ENCODE results near the gene HMGXB4.

The HMGXB4 gene

GRCh38 chr22:35257321-35258190 lies at the start of gene HMGXB4:
Gene HMGXB4 (plus strand): TSS chr22:35257493. CDS start chr22:35262391, 4,898 bp downstream.
- peaks cover 25% of the 10 kb centered on the region for H3K36me3 ChIP-seq (ENCODE audit: insufficient read depth, low read length)
- peak within 1 kb of the TSS; percentile 79 for H3K4me2 ChIP-seq (ENCODE audit: insufficient read depth, low read length)
- peaks cover 57% of the 10 kb centered on the region for H3K79me2 ChIP-seq (ENCODE audit: insufficient read depth, low read length)
- peak within 1 kb of the TSS; percentile 86 for H3K27ac ChIP-seq (ENCODE audit: low read length)
- peak within 1 kb of the TSS; percentile 69 to 85 for H3K4me3 ChIP-seq (ENCODE audit: low read depth in 1 of 2, low read length in 2 of 2)
- H3K4me1 ChIP-seq (ENCODE audit: insufficient read depth, low read length): peaks cover 35% of the 10 kb centered on the region
- peaks cover 6% of the 10 kb centered on the region for H4K20me1 ChIP-seq (ENCODE audit: insufficient read depth, low read length)
- DNase-seq (peak; percentile 88), ATAC-seq (ENCODE audit: insufficient read depth, low read depth) (peak; percentile 91)
- H3K9ac ChIP-seq (ENCODE audit: low read depth, low read length): peak within 1 kb of the TSS; percentile 84
- peak within 1 kb of the TSS; percentile 95 for H2AFZ ChIP-seq (ENCODE audit: low read depth, low read length)
- TF ChIP-seq EZH2 (IDR thresholded peaks at IDR 0.05; ENCODE audit: borderline replicate concordance, low read depth, low read length, severe bottlenecking) (no peak), CTCF (IDR thresholded peaks at IDR 0.05; ENCODE audit: borderline replicate concordance, extremely low read depth, low read length, poor library complexity, severe bottlenecking) (peak; percentile 20)
- H3K9me3 ChIP-seq (ENCODE audit: insufficient read depth, low read length, severe bottlenecking): no peaks in the 10 kb centered on the region
- no peaks in the 10 kb centered on the region for H3K27me3 ChIP-seq (ENCODE audit: insufficient read depth, low read length, poor library complexity)

- no peak overlapping the region for H3K4me3 ChIP-seq (ENCODE audit: low read depth in 1 of 2, low read length in 2 of 2)
- H3K9me3 ChIP-seq (ENCODE audit: insufficient read depth, low read length, severe bottlenecking): no peaks in the 10 kb centered on the region
- H4K20me1 ChIP-seq (ENCODE audit: insufficient read depth, low read length): no peaks in the 10 kb centered on the region
- no peak overlapping the region for H3K9ac ChIP-seq (ENCODE audit: low read depth, low read length)
- no peaks in the 10 kb centered on the region for H3K4me1 ChIP-seq (ENCODE audit: insufficient read depth, low read length)
- H3K36me3 ChIP-seq (ENCODE audit: insufficient read depth, low read length): no peaks in the 10 kb centered on the region
- ATAC-seq (ENCODE audit: insufficient read depth, low read depth) (no peak), DNase-seq (no peak)
- H3K4me2 ChIP-seq (ENCODE audit: insufficient read depth, low read length): no peak overlapping the region
- peaks cover 4% of the 10 kb centered on the region for H3K27me3 ChIP-seq (ENCODE audit: insufficient read depth, low read length, poor library complexity)
- H2AFZ ChIP-seq (ENCODE audit: low read depth, low read length): no peak overlapping the region
- no peaks in the 10 kb centered on the region for H3K79me2 ChIP-seq (ENCODE audit: insufficient read depth, low read length)
- no peak overlapping the region for H3K27ac ChIP-seq (ENCODE audit: low read length)
- no peak for TF ChIP-seq EZH2 (IDR thresholded peaks at IDR 0.05; ENCODE audit: borderline replicate concordance, low read depth, low read length, severe bottlenecking)
- no peak for TF ChIP-seq CTCF (IDR thresholded peaks at IDR 0.05; ENCODE audit: borderline replicate concordance, extremely low read depth, low read length, poor library complexity, severe bottlenecking)
Observed at GRCh38 chr22:35208003-35208402, 49.3 kb upstream of the HMGXB4 start.

- Histone ChIP-seq H3K4me2 (ENCODE audit: insufficient read depth, low read length) (no peak overlapping the region), H4K20me1 (ENCODE audit: insufficient read depth, low read length) (no peaks in the 10 kb centered on the region), H2AFZ (ENCODE audit: low read depth, low read length) (no peak overlapping the region), H3K79me2 (ENCODE audit: insufficient read depth, low read length) (no peaks in the 10 kb centered on the region), H3K4me1 (ENCODE audit: insufficient read depth, low read length) (no peaks in the 10 kb centered on the region), H3K27ac (ENCODE audit: low read length) (no peak overlapping the region), H3K27me3 (ENCODE audit: insufficient read depth, low read length, poor library complexity) (peaks cover 4% of the 10 kb centered on the region), H3K36me3 (ENCODE audit: insufficient read depth, low read length) (no peaks in the 10 kb centered on the region), H3K9ac (ENCODE audit: low read depth, low read length) (no peak overlapping the region), H3K4me3 (ENCODE audit: low read depth in 1 of 2, low read length in 2 of 2) (no peak overlapping the region), H3K9me3 (ENCODE audit: insufficient read depth, low read length, severe bottlenecking) (no peaks in the 10 kb centered on the region)
- DNase-seq: no peak
- ATAC-seq (ENCODE audit: insufficient read depth, low read depth): no peak
- no peak for TF ChIP-seq CTCF (IDR thresholded peaks at IDR 0.05; ENCODE audit: borderline replicate concordance, extremely low read depth, low read length, poor library complexity, severe bottlenecking)
- TF ChIP-seq EZH2 (IDR thresholded peaks at IDR 0.05; ENCODE audit: borderline replicate concordance, low read depth, low read length, severe bottlenecking): no peak
Observed at GRCh38 chr22:35209203-35209602, 48.1 kb upstream of the HMGXB4 start.

All from DND-41 (cell line).